Stomach (tissue), 4 donors: Measurements from ENCODE around the gene SPATA21.

Source experiments
- POLR2A ChIP-seq, 4 donors: fragments of 450-650 bp; IDR thresholded peaks; one replicate each; pipeline ENCODE4 v1.6.1; 2016; ENCODE audit warnings: antibody characterized with exemption in 4 of 4, control low read depth in 2 of 4, mild to moderate bottlenecking in 1 of 4, moderate library complexity in 1 of 4
- TF ChIP-seq, protein P1 (sequence below), 7 experiments: fragments of 450-650 bp in 4 of 7; fragments of 200-600 bp in 3 of 7; sonication (generic) in 3 of 7; IDR thresholded peaks; one replicate each; pipeline ENCODE4 v1.5.1; 2016 to 2019; ENCODE audit warnings: antibody characterized with exemption in 7 of 7, control low read depth in 2 of 7, mild to moderate bottlenecking in 1 of 7

DNA sequence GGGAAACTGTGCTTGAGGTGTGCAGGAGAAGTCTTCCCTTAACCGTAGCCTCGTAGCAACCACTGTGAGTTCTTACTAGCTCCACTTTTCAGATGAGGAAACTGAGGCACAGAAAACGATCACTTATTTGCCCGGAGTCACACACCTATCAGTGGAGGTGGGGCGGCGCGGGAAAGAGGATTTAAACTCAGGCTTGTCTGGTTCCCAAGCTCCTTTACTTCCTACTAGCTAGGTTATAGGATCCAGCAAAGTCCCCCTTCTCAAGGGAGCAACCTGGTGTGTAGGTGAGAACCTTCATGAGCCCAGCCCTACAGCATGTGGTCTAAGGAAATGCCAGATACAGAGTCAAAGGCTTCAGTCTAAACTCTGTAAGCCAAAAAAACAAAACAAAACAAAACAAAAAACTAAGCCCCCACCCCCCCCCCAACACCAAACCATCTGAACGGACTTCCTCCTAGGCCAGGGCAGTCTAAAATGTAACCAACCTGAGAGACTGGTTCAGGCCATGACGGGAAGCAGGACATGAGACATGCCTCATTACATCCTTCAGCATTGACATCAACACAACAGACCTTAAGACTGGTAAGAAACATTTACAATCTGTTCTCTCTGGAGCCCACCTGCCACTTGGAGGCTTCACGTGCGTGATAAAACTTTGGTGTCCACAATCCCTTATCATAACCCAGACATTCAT lies 84.2 kb downstream of the SPATA21 start:
- TF ChIP-seq POLR2A (IDR thresholded peaks at IDR 0.05) = no peak
- TF ChIP-seq, protein P1, sequence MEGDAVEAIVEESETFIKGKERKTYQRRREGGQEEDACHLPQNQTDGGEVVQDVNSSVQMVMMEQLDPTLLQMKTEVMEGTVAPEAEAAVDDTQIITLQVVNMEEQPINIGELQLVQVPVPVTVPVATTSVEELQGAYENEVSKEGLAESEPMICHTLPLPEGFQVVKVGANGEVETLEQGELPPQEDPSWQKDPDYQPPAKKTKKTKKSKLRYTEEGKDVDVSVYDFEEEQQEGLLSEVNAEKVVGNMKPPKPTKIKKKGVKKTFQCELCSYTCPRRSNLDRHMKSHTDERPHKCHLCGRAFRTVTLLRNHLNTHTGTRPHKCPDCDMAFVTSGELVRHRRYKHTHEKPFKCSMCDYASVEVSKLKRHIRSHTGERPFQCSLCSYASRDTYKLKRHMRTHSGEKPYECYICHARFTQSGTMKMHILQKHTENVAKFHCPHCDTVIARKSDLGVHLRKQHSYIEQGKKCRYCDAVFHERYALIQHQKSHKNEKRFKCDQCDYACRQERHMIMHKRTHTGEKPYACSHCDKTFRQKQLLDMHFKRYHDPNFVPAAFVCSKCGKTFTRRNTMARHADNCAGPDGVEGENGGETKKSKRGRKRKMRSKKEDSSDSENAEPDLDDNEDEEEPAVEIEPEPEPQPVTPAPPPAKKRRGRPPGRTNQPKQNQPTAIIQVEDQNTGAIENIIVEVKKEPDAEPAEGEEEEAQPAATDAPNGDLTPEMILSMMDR (IDR thresholded peaks at IDR 0.05) = no peak
